HEK293 (cell line): ENCODE data around the gene GSTM4.

ENCODE experiments used
- KLF10 ChIP-seq: fragments of 450-650 bp; IDR thresholded peaks from 2 replicates; pipeline ENCODE4 v1.5.1; 2018; ENCODE audit warnings: missing biosample characterization, mild to moderate bottlenecking, missing genetic modification characterization
- SP2 ChIP-seq: fragments of 450-650 bp; formaldehyde crosslinking; IDR thresholded peaks from 2 replicates; pipeline ENCODE4 v1.5.1; 2016; ENCODE audit warnings: missing biosample characterization, missing genetic modification characterization
- ZNF707 ChIP-seq: fragments of 450-650 bp; formaldehyde crosslinking; IDR thresholded peaks from 2 replicates; pipeline ENCODE4 v1.5.1; 2016; ENCODE audit warnings: missing biosample characterization, missing genetic modification characterization
- TF ChIP-seq, protein P1 (sequence below): fragments of 450-650 bp; formaldehyde crosslinking; IDR thresholded peaks from 2 replicates; pipeline ENCODE4 v1.5.1; 2016; ENCODE audit warnings: missing biosample characterization, missing genetic modification characterization
- TF ChIP-seq, protein P2 (sequence below): fragments of 450-650 bp; formaldehyde crosslinking; IDR thresholded peaks from 2 replicates; pipeline ENCODE4 v1.5.1; 2016; ENCODE audit warnings: missing biosample characterization, missing genetic modification characterization

DNA sequence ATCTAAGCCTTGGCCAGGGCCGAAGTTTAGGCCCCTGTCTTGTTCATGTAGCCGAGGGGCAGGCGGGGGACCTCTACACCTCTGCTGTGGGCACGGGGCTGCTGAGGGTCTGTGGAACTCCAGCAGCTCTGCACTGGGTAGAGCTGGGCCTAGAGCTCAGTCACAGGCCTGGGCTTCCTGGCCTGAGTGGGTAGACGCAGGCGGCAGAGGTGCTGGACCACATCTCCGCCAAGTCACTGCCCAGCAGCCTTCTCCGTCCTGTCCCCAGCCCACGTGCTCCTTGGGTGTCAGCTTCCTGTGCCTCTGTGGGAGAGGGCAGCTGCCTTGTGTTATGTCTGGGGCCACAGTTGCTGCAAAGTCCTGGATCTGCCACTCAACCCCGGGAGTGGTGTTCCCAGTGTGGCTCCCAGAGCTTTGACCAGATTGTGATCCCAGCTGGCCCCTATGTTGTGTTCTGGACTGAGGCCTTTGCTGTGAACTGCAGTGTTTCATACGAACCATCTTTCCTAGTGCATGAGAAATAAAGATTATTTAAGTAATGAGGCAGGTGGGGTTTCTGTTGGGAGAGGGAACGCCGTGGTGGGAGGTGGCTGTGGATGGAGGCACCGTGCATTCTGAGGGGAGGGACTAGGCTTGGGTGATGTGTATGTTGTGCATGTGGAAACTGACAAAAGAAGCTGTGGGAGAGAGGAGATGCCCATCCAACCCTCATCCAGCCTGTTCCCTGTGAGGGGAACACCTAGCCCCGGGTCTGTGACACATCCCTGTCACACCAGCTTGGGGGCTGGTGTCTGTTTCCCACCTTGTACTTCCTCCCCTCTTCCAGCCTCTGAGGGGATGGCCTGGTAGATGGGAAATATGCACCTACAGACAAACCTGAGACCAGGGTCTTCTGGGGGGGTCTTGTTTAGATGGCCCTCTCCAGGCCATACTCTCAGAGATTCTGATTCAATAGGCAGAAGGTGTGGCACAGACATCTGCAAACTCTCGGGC lies 24.1 kb upstream of the GSTM4 start:
- no peak for TF ChIP-seq KLF10 (tag by site-specific recombination)
- TF ChIP-seq ZNF707 (tag by site-specific recombination), result no peak
- TF ChIP-seq, protein P1, sequence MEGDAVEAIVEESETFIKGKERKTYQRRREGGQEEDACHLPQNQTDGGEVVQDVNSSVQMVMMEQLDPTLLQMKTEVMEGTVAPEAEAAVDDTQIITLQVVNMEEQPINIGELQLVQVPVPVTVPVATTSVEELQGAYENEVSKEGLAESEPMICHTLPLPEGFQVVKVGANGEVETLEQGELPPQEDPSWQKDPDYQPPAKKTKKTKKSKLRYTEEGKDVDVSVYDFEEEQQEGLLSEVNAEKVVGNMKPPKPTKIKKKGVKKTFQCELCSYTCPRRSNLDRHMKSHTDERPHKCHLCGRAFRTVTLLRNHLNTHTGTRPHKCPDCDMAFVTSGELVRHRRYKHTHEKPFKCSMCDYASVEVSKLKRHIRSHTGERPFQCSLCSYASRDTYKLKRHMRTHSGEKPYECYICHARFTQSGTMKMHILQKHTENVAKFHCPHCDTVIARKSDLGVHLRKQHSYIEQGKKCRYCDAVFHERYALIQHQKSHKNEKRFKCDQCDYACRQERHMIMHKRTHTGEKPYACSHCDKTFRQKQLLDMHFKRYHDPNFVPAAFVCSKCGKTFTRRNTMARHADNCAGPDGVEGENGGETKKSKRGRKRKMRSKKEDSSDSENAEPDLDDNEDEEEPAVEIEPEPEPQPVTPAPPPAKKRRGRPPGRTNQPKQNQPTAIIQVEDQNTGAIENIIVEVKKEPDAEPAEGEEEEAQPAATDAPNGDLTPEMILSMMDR (tag by site-specific recombination), result no peak
- no peak for TF ChIP-seq SP2
- TF ChIP-seq, protein P2, sequence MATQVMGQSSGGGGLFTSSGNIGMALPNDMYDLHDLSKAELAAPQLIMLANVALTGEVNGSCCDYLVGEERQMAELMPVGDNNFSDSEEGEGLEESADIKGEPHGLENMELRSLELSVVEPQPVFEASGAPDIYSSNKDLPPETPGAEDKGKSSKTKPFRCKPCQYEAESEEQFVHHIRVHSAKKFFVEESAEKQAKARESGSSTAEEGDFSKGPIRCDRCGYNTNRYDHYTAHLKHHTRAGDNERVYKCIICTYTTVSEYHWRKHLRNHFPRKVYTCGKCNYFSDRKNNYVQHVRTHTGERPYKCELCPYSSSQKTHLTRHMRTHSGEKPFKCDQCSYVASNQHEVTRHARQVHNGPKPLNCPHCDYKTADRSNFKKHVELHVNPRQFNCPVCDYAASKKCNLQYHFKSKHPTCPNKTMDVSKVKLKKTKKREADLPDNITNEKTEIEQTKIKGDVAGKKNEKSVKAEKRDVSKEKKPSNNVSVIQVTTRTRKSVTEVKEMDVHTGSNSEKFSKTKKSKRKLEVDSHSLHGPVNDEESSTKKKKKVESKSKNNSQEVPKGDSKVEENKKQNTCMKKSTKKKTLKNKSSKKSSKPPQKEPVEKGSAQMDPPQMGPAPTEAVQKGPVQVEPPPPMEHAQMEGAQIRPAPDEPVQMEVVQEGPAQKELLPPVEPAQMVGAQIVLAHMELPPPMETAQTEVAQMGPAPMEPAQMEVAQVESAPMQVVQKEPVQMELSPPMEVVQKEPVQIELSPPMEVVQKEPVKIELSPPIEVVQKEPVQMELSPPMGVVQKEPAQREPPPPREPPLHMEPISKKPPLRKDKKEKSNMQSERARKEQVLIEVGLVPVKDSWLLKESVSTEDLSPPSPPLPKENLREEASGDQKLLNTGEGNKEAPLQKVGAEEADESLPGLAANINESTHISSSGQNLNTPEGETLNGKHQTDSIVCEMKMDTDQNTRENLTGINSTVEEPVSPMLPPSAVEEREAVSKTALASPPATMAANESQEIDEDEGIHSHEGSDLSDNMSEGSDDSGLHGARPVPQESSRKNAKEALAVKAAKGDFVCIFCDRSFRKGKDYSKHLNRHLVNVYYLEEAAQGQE, result no peak
